ENCODE measurements around the gene ARHGAP26.

DNA sequence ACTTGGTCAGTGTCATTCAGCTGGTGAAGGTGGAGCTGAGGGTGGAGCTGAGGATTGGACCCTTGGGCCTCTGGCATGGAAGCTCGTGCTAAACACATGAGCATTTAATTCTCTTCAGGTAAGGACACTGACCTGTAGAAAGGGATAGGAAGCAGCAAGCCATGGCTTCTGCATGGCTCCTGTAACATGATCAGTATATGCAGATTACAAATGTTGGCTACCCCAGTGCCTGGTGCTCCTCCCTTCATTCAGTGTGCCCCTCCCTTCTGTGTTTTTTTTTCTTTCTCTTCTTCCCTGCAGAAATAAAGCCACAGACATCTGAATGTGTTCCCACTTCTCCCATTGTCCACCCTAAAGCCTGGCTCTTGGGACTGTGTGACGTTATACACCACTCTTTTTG is 52.9 kb downstream of the ARHGAP26 start:
- TF ChIP-seq, protein P1, sequence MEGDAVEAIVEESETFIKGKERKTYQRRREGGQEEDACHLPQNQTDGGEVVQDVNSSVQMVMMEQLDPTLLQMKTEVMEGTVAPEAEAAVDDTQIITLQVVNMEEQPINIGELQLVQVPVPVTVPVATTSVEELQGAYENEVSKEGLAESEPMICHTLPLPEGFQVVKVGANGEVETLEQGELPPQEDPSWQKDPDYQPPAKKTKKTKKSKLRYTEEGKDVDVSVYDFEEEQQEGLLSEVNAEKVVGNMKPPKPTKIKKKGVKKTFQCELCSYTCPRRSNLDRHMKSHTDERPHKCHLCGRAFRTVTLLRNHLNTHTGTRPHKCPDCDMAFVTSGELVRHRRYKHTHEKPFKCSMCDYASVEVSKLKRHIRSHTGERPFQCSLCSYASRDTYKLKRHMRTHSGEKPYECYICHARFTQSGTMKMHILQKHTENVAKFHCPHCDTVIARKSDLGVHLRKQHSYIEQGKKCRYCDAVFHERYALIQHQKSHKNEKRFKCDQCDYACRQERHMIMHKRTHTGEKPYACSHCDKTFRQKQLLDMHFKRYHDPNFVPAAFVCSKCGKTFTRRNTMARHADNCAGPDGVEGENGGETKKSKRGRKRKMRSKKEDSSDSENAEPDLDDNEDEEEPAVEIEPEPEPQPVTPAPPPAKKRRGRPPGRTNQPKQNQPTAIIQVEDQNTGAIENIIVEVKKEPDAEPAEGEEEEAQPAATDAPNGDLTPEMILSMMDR (IDR thresholded peaks at IDR 0.05) = no peak
- TF ChIP-seq POLR2A (IDR thresholded peaks at IDR 0.05) = no peak
